ENCODE data around the gene MAN2A2. TPM values are rescaled to one million over a fixed set of nuclear protein-coding genes. Genes with fewer than 3 reads are reported as not detected.

Gene MAN2A2
- total RNA-seq, 2 experiments from 2014 or later, result 11.6 to 12.2 TPM

- Histone ChIP-seq H3K9me3 (ENCODE audit: low read length) (no peaks in the 10 kb centered on the region), H3K9me2 (ENCODE audit: insufficient read depth, low read length) (no peaks in the 10 kb centered on the region), H4K20me1 (ENCODE audit: insufficient read depth, low read length) (no peaks in the 10 kb centered on the region), H3K36me3 (ENCODE audit: insufficient read depth, low read length) (no peaks in the 10 kb centered on the region), H3K4me2 (ENCODE audit: low read length) (no peak overlapping the region), H3K4me3 (ENCODE audit: low read depth, low read length, poor library complexity, severe bottlenecking) (no peak overlapping the region), H3K4me1 (ENCODE audit: insufficient read depth, low read length, poor library complexity, severe bottlenecking) (peaks cover 14% of the 10 kb centered on the region), H3K79me2 (ENCODE audit: insufficient read depth, low read depth, low read length) (no peaks in the 10 kb centered on the region), H2AFZ (ENCODE audit: low read length) (no peak overlapping the region), H3K27ac (ENCODE audit: low read depth, low read length, poor library complexity, severe bottlenecking) (no peak overlapping the region)
- DNase-seq (ENCODE audit: low spot score), result no peak
- ChIA-PET CTCF (ENCODE audit: unreplicated experiment) (no interaction called here), POLR2A (interaction anchor here (0.7 kb wide), 1 partner anchor 8 kb away, joined by 3 read pairs; no protein-coding TSS in a partner anchor)
- no TSS peak for BruUV-seq (replicated peaks)
- TF ChIP-seq CTCF (conservative IDR thresholded peaks at IDR 0.05; ENCODE audit: low read length) (no peak), EZH2phosphoT487 (IDR thresholded peaks at IDR 0.05; ENCODE audit: borderline replicate concordance, low read depth, low read length) (no peak)
- intact Hi-C loops (cut with micrococcal nuclease; ENCODE audit: unreplicated experiment), result no loop called here
Measured at GRCh38 chr15:90860942-90861675, 42.0 kb upstream of the MAN2A2 start.

- BruUV-seq (replicated peaks), result no TSS peak
- Histone ChIP-seq H3K36me3 (ENCODE audit: insufficient read depth, low read length) (no peaks in the 10 kb centered on the region), H3K4me3 (ENCODE audit: low read depth, low read length, poor library complexity, severe bottlenecking) (no peak overlapping the region), H4K20me1 (ENCODE audit: insufficient read depth, low read length) (no peaks in the 10 kb centered on the region), H3K9me3 (ENCODE audit: low read length) (no peaks in the 10 kb centered on the region), H2AFZ (ENCODE audit: low read length) (no peak overlapping the region), H3K79me2 (ENCODE audit: insufficient read depth, low read depth, low read length) (no peaks in the 10 kb centered on the region), H3K27ac (ENCODE audit: low read depth, low read length, poor library complexity, severe bottlenecking) (no peak overlapping the region), H3K4me2 (ENCODE audit: low read length) (no peak overlapping the region), H3K4me1 (ENCODE audit: insufficient read depth, low read length, poor library complexity, severe bottlenecking) (peaks cover under 1% of the 10 kb centered on the region), H3K9me2 (ENCODE audit: insufficient read depth, low read length) (no peaks in the 10 kb centered on the region)
- no peak for DNase-seq (ENCODE audit: low spot score)
- CTCF ChIA-PET (ENCODE audit: unreplicated experiment), result no interaction called here
- intact Hi-C loops (cut with micrococcal nuclease; ENCODE audit: unreplicated experiment), result no loop called here
- POLR2A ChIA-PET, result interaction anchor here (1.0 to 1.3 kb wide), 2 partner anchors 55 to 271 kb away, joined by 4 read pairs; no protein-coding TSS in a partner anchor
- TF ChIP-seq EZH2phosphoT487 (IDR thresholded peaks at IDR 0.05; ENCODE audit: borderline replicate concordance, low read depth, low read length) (no peak), CTCF (conservative IDR thresholded peaks at IDR 0.05; ENCODE audit: low read length) (no peak)
Measured at GRCh38 chr15:90862487-90862886, 40.6 kb upstream of the MAN2A2 start.

All from OCI-LY7 (cell line).